Prostate gland (tissue), 2 donors: ENCODE data around the gene LIF.

Experiments used
- CTCF ChIP-seq, 4 experiments: fragments of 200-600 bp in 2 of 4; fragments of 450-650 bp in 2 of 4; sonication (generic) in 2 of 4; IDR thresholded peaks; 1 replicate in 3 of 4; 2 replicates in 1 of 4; pipeline ENCODE4 v1.5.1; 2016 to 2019; ENCODE audit warnings: antibody characterized with exemption in 4 of 4, mild to moderate bottlenecking in 2 of 4, moderate library complexity in 2 of 4
- POLR2A ChIP-seq: fragments of 450-650 bp; IDR thresholded peaks from one replicate; pipeline ENCODE4 v1.6.1; 2016; ENCODE audit warnings: antibody characterized with exemption, mild to moderate bottlenecking

DNA sequence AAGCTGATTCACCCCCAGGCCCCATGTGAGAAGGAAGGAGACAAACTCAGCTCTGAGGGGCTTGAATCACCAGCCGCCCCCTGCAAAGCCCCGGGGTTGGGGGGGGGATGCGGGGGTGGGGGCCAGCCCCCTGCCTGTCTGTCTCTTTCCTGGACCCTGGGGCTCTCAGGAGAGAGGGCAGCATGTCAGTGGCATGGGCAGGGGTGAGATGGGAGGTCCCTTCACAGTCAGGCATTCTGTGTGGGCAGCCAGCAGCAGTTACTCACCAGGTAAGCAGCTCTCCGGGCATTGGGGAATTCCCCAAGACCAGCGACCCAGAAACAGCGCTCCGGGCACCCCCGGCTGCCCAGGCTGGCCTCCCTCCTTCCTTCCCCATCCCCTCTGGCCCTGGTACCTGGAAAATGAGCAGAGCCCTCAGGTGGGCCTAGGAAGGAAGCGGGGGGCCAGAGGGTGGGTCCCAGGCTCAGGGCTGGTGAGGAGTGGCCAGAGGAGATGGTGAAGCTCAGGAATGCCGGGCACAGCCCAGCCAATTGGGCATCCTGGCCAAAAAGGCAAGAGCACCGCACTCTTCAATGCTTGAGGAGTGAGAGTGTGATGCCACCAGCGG, 4.2 kb upstream of the LIF start:
- TF ChIP-seq POLR2A (no peak), CTCF (IDR thresholded peaks at IDR 0.05) (no peak)
